Stimulated activated CD4-positive, alpha-beta T cell treated with anti-CD3 and anti-CD28 coated beads, Interleukin-2, amount 100 ng/mL, for 48 hours (primary cell): ENCODE data around the gene KLHL30.
"Not testable (repeated sequence)": the region's sequence is repeated elsewhere in the genome, so short reads cannot be mapped to it uniquely, and the experiment has no call there.

ENCODE experiments used
- DNase-seq, 2 donors: peaks; one replicate each; pipeline ENCODE4 v3.0.0-alpha.2; 2020

Gene KLHL30

GRCh38 chr2:238103465-238104225 is 34.8 kb upstream of the KLHL30 start:
- DNase-seq: no peak

- DNase-seq: no peak
These were observed 34.2 kb upstream of the KLHL30 start for GRCh38 chr2:238104226-238104690.

- DNase-seq: no peak
These were observed 33.6 kb upstream of the KLHL30 start for GRCh38 chr2:238104691-238105371.

- no peak for DNase-seq
These were observed 32.7 kb upstream of the KLHL30 start for GRCh38 chr2:238105506-238106338.

GRCh38 chr2:238106339-238106697 is 32.1 kb upstream of the KLHL30 start:
- DNase-seq: no peak

GRCh38 chr2:238106698-238107524 is 31.6 kb upstream of the KLHL30 start:
- DNase-seq: no peak

- DNase-seq: no peak
These were observed 30.7 kb upstream of the KLHL30 start for GRCh38 chr2:238107525-238108422.

GRCh38 chr2:238108423-238109183 is 29.9 kb upstream of the KLHL30 start:
- DNase-seq: no peak

- DNase-seq: no peak
These were observed 24.9 kb upstream of the KLHL30 start for GRCh38 chr2:238113611-238114010.

- DNase-seq: no peak
These were observed 24.1 kb upstream of the KLHL30 start for GRCh38 chr2:238114331-238114841.

GRCh38 chr2:238114851-238115660 is 23.4 kb upstream of the KLHL30 start:
- DNase-seq: no peak

- not testable (repeated sequence) for DNase-seq
These were observed 22.8 kb upstream of the KLHL30 start for GRCh38 chr2:238115709-238116108.

- DNase-seq: no peak
These were observed 21.9 kb upstream of the KLHL30 start for GRCh38 chr2:238116298-238117198.

GRCh38 chr2:238117199-238118154 is 21.0 kb upstream of the KLHL30 start:
- DNase-seq: no peak

- DNase-seq: no peak
These were observed 18.6 kb upstream of the KLHL30 start for GRCh38 chr2:238119756-238120462.

- no peak for DNase-seq
These were observed 17.8 kb upstream of the KLHL30 start for GRCh38 chr2:238120463-238121298.
